Subcutaneous adipose tissue (tissue), 4 donors: ENCODE results near the gene ZNF207. TPM values are rescaled to one million over a fixed set of nuclear protein-coding genes. Genes with fewer than 3 reads are reported as not detected.

Experiments
- CTCF ChIP-seq: fragments of 450-650 bp; IDR thresholded peaks from one replicate; pipeline ENCODE4 v1.5.1; 2016; ENCODE audit warnings: low read depth, mild to moderate bottlenecking, control low read depth, antibody characterized with exemption, moderate library complexity
- total RNA-seq, 4 donors: library from RNA; depleted of rRNA; stranded (reverse); fragments of >200 nt; gene quantifications; one replicate each; pipeline ENCODE4 v1.1.0, GENCODE V29; 2016

Gene ZNF207
- total RNA-seq, result 100 to 1,000 TPM; 131 to 197 (median 147) TPM

- no peak for TF ChIP-seq CTCF
These were observed at the start of gene ZNF207 for GRCh38 chr17:32349854-32350665. Gene ZNF207 (plus strand): TSS chr17:32350157. CDS start chr17:32350286, 129 bp downstream.

- TF ChIP-seq CTCF, result no peak
These were observed 47.9 kb upstream of the ZNF207 start for GRCh38 chr17:32302037-32302436.

- no peak for TF ChIP-seq CTCF
These were observed 46.9 kb upstream of the ZNF207 start for GRCh38 chr17:32302860-32303649.

- TF ChIP-seq CTCF, result no peak
These were observed 46.1 kb upstream of the ZNF207 start for GRCh38 chr17:32303781-32304288.

- no peak for TF ChIP-seq CTCF
These were observed 44.9 kb upstream of the ZNF207 start for GRCh38 chr17:32305049-32305448.

- no peak for TF ChIP-seq CTCF
These were observed 42.3 kb upstream of the ZNF207 start for GRCh38 chr17:32307658-32308057.

GRCh38 chr17:32311028-32311536, 38.9 kb upstream of the ZNF207 start:
- TF ChIP-seq CTCF, result no peak
